Osteocyte (in vitro differentiated cells): ENCODE results near the gene FBXW9. TPM values are rescaled to one million over a fixed set of nuclear protein-coding genes. Genes with fewer than 3 reads are reported as not detected.

Experiments used
- DNase-seq: peaks from one replicate; pipeline ENCODE4 v3.0.0; 2021; ENCODE audit warnings: mixed read lengths; ENCODE audit not compliant: unreplicated experiment; ENCODE audit errors: extremely low spot score
- H3K27ac Mint-ChIP-seq: one replicate; pipeline ENCODE4 v1.8.0; 2021; ENCODE audit warnings: mild to moderate bottlenecking, mixed read lengths; ENCODE audit not compliant: unreplicated experiment
- H3K27me3 Mint-ChIP-seq: one replicate; pipeline ENCODE4 v1.8.0; 2021; ENCODE audit warnings: mixed read lengths; ENCODE audit not compliant: unreplicated experiment
- H3K36me3 Mint-ChIP-seq: one replicate; pipeline ENCODE4 v1.8.0; 2021; ENCODE audit warnings: mixed read lengths; ENCODE audit not compliant: unreplicated experiment
- H3K4me1 Mint-ChIP-seq: one replicate; pipeline ENCODE4 v1.8.0; 2021; ENCODE audit warnings: mixed read lengths; ENCODE audit not compliant: unreplicated experiment
- H3K4me3 Mint-ChIP-seq: one replicate; pipeline ENCODE4 v1.8.0; 2021; ENCODE audit warnings: mild to moderate bottlenecking, moderate library complexity, mixed read lengths; ENCODE audit not compliant: unreplicated experiment
- H3K9me3 Mint-ChIP-seq: one replicate; pipeline ENCODE4 v1.8.0; 2021; ENCODE audit warnings: mixed read lengths; ENCODE audit not compliant: unreplicated experiment
- long read RNA-seq: library from polyadenylated mRNA; unstranded; transcript quantifications from one replicate; pipeline ENCODE4 v2.0.0, GENCODE V29; 2021
- total RNA-seq: library from RNA; stranded (reverse); gene quantifications from 2 replicates; pipeline ENCODE4 v1.2.1, GENCODE V29; 2021
- TF ChIP-seq, protein P1 (sequence below): fragments of 200-600 bp; sonication (generic); IDR thresholded peaks from 2 replicates; pipeline ENCODE4 v1.5.0; 2021; ENCODE audit warnings: antibody characterized with exemption, mild to moderate bottlenecking, moderate library complexity

The FBXW9 gene
- total RNA-seq: 10.9 and 11.4 TPM in 2 replicates
- long read RNA-seq, transcript FBXW9-201 (10 exons, 1,738 nt): major isoform, 14 of 17 reads
- long read RNA-seq, partial matches to known transcripts: 1 of 17 reads
- long read RNA-seq, other reads (novel, unspliced or antisense): 2 of 17 reads

DNA sequence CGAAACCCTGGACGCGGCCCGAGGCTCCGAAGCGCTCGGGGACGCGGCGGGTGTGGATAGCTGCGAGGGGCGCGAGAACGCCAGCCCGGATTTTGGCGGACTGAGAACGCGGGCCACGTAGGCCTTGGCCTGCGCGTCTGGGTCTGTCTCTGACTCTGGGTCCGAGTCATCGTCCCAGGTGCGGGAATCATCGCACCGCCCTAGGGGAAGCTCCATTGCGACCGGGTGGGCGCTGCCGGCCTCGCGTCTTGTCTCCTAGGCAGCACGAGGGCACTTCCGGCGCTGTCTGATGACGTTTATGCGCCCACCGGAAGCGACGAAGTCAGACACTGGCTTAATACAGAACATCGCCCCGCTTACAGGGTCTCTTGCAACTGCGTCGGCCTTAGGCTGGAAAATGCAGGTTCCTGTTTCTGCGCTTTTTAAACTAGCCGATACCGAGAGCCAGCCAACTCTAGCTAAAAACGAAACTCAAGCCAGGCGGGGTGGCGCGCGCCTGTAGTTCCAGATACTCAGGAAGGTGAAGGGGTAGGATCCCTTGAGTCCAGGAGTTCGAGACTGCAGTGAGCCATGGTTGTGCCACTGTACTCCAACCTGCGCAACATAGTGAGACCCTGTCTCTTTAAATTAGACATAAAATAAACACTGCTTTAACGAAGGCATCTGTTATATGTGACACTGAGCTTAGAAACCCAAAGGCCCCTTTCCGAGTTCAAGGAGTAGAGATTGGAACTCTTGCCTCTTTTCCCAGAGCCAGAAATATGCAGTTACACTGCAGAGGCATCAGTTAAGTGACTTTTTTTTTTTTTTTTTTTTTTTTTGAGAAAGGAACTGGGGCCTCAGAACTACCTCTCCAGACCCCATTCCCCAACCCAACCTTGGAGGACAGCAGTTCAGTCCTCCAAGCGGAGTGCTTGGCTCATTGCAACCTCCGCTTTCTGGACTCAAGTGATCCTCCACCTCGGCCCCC, at the start of gene FBXW9:
Gene FBXW9 (minus strand): TSS at position 266 of the 970 bp plus-strand sequence. CDS start 50 bp downstream, at position 216.
- no peaks in the 10 kb centered on the region for H3K9me3 Mint-ChIP-seq
- H3K4me1 Mint-ChIP-seq: peaks cover 5% of the 10 kb centered on the region
- TF ChIP-seq, protein P1, sequence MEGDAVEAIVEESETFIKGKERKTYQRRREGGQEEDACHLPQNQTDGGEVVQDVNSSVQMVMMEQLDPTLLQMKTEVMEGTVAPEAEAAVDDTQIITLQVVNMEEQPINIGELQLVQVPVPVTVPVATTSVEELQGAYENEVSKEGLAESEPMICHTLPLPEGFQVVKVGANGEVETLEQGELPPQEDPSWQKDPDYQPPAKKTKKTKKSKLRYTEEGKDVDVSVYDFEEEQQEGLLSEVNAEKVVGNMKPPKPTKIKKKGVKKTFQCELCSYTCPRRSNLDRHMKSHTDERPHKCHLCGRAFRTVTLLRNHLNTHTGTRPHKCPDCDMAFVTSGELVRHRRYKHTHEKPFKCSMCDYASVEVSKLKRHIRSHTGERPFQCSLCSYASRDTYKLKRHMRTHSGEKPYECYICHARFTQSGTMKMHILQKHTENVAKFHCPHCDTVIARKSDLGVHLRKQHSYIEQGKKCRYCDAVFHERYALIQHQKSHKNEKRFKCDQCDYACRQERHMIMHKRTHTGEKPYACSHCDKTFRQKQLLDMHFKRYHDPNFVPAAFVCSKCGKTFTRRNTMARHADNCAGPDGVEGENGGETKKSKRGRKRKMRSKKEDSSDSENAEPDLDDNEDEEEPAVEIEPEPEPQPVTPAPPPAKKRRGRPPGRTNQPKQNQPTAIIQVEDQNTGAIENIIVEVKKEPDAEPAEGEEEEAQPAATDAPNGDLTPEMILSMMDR: no peak
- peak within 1 kb of the TSS; percentile 91 for H3K4me3 Mint-ChIP-seq
- peak within 1 kb of the TSS; percentile 96 for H3K27ac Mint-ChIP-seq
- H3K36me3 Mint-ChIP-seq: peaks cover 11% of the 10 kb centered on the region
- DNase-seq: peak; percentile 97
- H3K27me3 Mint-ChIP-seq: no peaks in the 10 kb centered on the region

DNA sequence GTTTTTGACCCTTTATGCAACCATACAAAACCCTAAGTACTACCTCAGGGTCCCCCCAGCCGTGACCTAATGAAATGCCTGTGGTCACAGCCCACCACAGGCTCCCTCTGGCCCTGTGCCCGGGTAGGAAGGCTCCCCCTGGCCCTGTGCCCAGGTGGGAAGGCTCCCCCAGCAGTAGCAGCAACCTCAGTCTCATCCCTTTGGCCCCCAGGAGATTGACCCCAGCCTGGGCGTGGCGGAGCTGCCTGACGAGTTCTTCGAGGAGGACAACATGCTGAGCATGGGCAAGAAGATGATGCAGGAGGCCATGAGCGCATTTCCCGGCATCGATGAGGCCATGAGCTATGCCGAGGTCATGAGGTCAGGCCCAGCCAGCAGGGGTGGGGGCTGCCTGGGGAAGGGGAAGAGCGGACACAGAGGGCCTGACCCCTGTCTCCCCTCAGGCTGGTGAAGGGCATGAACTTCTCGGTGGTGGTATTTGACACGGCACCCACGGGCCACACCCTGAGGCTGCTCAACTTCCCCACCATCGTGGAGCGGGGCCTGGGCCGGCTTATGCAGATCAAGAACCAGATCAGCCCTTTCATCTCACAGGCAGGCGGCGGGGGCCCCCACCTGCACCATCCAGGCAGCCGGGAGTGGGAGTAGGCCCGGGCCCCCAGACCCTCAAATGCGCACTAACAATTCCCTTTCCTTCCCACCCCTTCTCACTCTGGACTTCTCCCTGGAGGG, 48.9 kb upstream of the FBXW9 start:
- H3K27me3 Mint-ChIP-seq: peaks cover under 1% of the 10 kb centered on the region
- no peak overlapping the region for H3K27ac Mint-ChIP-seq
- no peaks in the 10 kb centered on the region for H3K9me3 Mint-ChIP-seq
- peaks cover 14% of the 10 kb centered on the region for H3K4me1 Mint-ChIP-seq
- H3K4me3 Mint-ChIP-seq: no peak overlapping the region
- H3K36me3 Mint-ChIP-seq: peaks cover 25% of the 10 kb centered on the region
- TF ChIP-seq, protein P1: no peak
- DNase-seq: no peak

DNA sequence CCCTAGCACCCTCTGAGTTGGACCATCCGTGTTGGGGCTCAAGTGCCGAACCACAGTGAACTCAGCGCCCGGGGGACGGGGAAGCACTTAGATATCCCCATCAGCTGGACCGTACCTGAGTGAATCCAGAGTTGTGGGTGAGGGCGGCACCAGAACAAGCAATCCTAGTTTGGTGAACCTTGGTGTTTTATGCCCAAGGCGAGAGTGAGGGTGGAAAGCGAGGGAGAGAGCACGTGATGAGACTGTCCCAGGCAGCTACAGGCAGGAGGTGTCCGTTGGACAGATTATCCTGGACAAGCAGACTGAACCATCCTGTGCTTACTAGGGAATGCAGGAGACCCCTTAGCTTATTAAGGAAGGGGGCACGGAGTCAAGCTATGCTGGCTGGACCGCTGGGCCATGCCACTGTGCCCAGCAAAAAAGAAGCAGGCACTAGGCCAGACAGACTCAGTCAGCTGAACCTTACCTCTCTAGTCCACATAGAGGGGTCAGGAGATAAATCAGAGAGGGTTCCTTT, 41.5 kb upstream of the FBXW9 start:
- peaks cover 9% of the 10 kb centered on the region for H3K36me3 Mint-ChIP-seq
- H3K4me3 Mint-ChIP-seq: peak overlapping the region; percentile 100
- no peaks in the 10 kb centered on the region for H3K9me3 Mint-ChIP-seq
- H3K27me3 Mint-ChIP-seq: no peaks in the 10 kb centered on the region
- peaks cover 26% of the 10 kb centered on the region for H3K4me1 Mint-ChIP-seq
- TF ChIP-seq, protein P1: no peak
- no peak for DNase-seq
- peak overlapping the region; percentile 98 for H3K27ac Mint-ChIP-seq

DNA sequence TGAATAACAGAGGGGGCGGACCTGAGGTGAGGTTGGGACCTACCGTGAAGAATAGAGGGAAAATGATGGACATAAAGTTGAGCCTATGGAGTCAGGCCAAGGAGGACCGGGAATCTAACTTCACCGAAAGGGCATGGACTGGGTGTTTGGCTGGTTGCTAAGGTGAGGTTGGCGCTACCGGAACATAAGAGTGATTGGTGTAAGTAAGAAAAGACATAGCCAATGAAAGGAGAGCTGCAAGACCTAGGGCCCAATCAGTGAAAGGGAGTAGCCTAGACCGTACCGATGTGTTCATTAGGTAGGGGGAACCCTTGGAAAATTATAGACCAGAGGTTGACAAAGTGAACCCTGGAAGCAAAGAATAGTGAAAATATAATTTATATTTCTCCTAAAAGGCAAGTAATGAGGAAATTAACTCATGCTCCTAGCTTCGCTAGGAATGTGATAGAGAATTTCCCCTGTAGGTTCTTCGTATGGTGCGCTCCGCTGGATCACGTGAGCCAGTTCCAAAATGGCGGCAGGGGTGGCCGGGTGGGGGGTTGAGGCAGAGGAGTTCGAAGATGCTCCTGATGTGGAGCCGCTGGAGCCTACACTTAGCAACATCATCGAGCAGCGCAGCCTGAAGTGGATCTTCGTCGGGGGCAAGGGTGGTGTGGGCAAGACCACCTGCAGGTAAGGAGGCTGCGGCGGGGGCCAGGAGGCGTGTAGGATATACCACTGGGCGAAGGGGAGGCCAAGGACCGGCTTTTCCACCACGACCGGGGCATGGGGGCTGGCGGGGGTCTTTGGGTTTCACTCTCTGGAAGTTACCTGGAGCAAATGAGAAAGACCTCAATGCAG, 40.8 kb upstream of the FBXW9 start, which contains the start of gene GET3:
Gene GET3 (plus strand): TSS at position 503 of the 840 bp plus-strand sequence. CDS start 9 bp downstream, at position 512.
- Mint-ChIP-seq H3K27me3 (no peaks in the 10 kb centered on the region), H3K36me3 (peaks cover 8% of the 10 kb centered on the region), H3K4me1 (peaks cover 32% of the 10 kb centered on the region), H3K9me3 (no peaks in the 10 kb centered on the region), H3K4me3 (peak within 1 kb of the TSS; percentile 100), H3K27ac (peak within 1 kb of the TSS; percentile 98)
- TF ChIP-seq, protein P1: no peak
- DNase-seq: peak; percentile 96
